T47D (cell line): Measurements from ENCODE around the gene LTB4R.

Source experiments
- DNase-seq, 2 experiments: peaks; one replicate each; pipeline versions ENCODE4 v3.0.0 to v3.0.0-alpha.2; 2011 to 2012; ENCODE audit warnings: low read depth in 1 of 2, low spot score in 1 of 2
- JUND ChIP-seq: IDR thresholded peaks from 2 replicates; pipeline ENCODE4 v1.6.1; 2012; ENCODE audit warnings: low read depth
- in situ Hi-C: cut with HindIII; loops from 2 replicates; pipeline ENCODE4 v1.10.0; 2016; ENCODE audit warnings: low sequenced_read_pairs, low pct_unique_long_range_greater_than_20kb

Gene LTB4R

GRCh38 chr14:24281636-24282035, 29.7 kb upstream of the LTB4R start:
- no peak for DNase-seq

GRCh38 chr14:24282736-24283135, 28.6 kb upstream of the LTB4R start:
- TF ChIP-seq JUND: no peak
- DNase-seq: no peak
- in situ Hi-C loops: no loop called here

More at GRCh38 chr14:24281636-24282035, 29.7 kb upstream of the LTB4R start:
- in situ Hi-C loops: no loop called here
- TF ChIP-seq JUND: no peak

- in situ Hi-C loops: no loop called here
- TF ChIP-seq JUND: no peak
- no peak for DNase-seq
Measured at GRCh38 chr14:24283796-24284460, 27.4 kb upstream of the LTB4R start.

GRCh38 chr14:24284501-24285035, 26.7 kb upstream of the LTB4R start:
- DNase-seq: no peak
- TF ChIP-seq JUND: no peak
- in situ Hi-C loops: no loop called here

- in situ Hi-C loops: no loop called here
- peak in 1 of 2 experiments; percentile 51 for DNase-seq
- TF ChIP-seq JUND: no peak
Measured at GRCh38 chr14:24285351-24285750, 26.0 kb upstream of the LTB4R start.

GRCh38 chr14:24286996-24287395, 24.3 kb upstream of the LTB4R start:
- in situ Hi-C loops: no loop called here
- no peak for TF ChIP-seq JUND
- DNase-seq: no peak

- DNase-seq: no peak
- no peak for TF ChIP-seq JUND
- in situ Hi-C loops: no loop called here
Measured at GRCh38 chr14:24289649-24290280, 21.5 kb upstream of the LTB4R start.

GRCh38 chr14:24290746-24291145, 20.6 kb upstream of the LTB4R start:
- no peak for DNase-seq
- in situ Hi-C loops: no loop called here
- no peak for TF ChIP-seq JUND

- TF ChIP-seq JUND: no peak
- DNase-seq: no peak
- in situ Hi-C loops: no loop called here
Measured at GRCh38 chr14:24291446-24292117, 19.7 kb upstream of the LTB4R start.

- in situ Hi-C loops: no loop called here
- no peak for TF ChIP-seq JUND
- no peak for DNase-seq
Measured at GRCh38 chr14:24292118-24292807, 19.0 kb upstream of the LTB4R start.

- in situ Hi-C loops: no loop called here
- DNase-seq: no peak
- TF ChIP-seq JUND: no peak
Measured at GRCh38 chr14:24293525-24293924, 17.8 kb upstream of the LTB4R start.

GRCh38 chr14:24296341-24297157, 14.8 kb upstream of the LTB4R start:
- peak; percentile 55 to 72 for DNase-seq
- no peak for TF ChIP-seq JUND
- in situ Hi-C loops: no loop called here
